Activated CD4-positive, alpha-beta memory T cell treated with anti-CD3 and anti-CD28 coated beads for 36 hours (primary cell): ENCODE data around the gene TTBK1. TPM values are rescaled to one million over a fixed set of nuclear protein-coding genes. Genes with fewer than 3 reads are reported as not detected.
A peak's percentile ranks its signal among the peaks of the same experiment; 100 is the strongest.

Experiments used
- CTCF ChIA-PET: fragments of 350-600 bp; sonication (Branson Sonifier 250); formaldehyde crosslinking; loops from one replicate; lab custom pipeline; 2021; ENCODE audit warnings: antibody characterized with exemption, inconsistent platforms; lab: Charles Lee
- POLR2A ChIA-PET: fragments of 350-600 bp; sonication (Branson Sonifier 250); formaldehyde crosslinking; loops from one replicate; lab custom pipeline; 2021; ENCODE audit warnings: antibody characterized with exemption; lab: Charles Lee
- DNase-seq: peaks from one replicate; pipeline ENCODE4 v3.0.0-alpha.2; 2020
- H3K27ac Mint-ChIP-seq: one replicate; pipeline ENCODE4 v1.8.0; 2021; ENCODE audit warnings: mixed read lengths
- H3K27me3 Mint-ChIP-seq: one replicate; pipeline ENCODE4 v1.8.0; 2021; ENCODE audit warnings: mixed read lengths
- H3K36me3 Mint-ChIP-seq: one replicate; pipeline ENCODE4 v1.8.0; 2021; ENCODE audit warnings: mixed read lengths
- H3K4me1 Mint-ChIP-seq: one replicate; pipeline ENCODE4 v1.8.0; 2021; ENCODE audit warnings: low read depth, mixed read lengths
- H3K4me3 Mint-ChIP-seq: one replicate; pipeline ENCODE4 v1.8.0; 2021; ENCODE audit warnings: mild to moderate bottlenecking, mixed read lengths
- H3K9me3 Mint-ChIP-seq: one replicate; pipeline ENCODE4 v1.8.0; 2021; ENCODE audit warnings: mixed read lengths
- intact Hi-C: fragments of 100-400 bp; cut with micrococcal nuclease; formaldehyde crosslinking; loops from one replicate; pipeline ENCODE4 v1.15.1; 2023
- total RNA-seq, 2 experiments: library from RNA; stranded (reverse); gene quantifications; one replicate each; pipeline ENCODE4 v1.2.3, GENCODE V29; 2021

The TTBK1 gene
- total RNA-seq, 2 experiments from 2014 or later: 0.31 to 0.34 TPM

- ChIA-PET POLR2A (interaction anchor here (2.7 kb wide), 1 partner anchor 10 kb away, joined by 9 read pairs; no protein-coding TSS in a partner anchor), CTCF (interaction anchor here (0.6 to 2.4 kb wide), 2 partner anchors 16 to 303 kb away, joined by 3 to 8 read pairs; partner anchors contain the start of genes DNPH1 and YIPF3)
- H3K27ac Mint-ChIP-seq: no peak overlapping the region
Measured at GRCh38 chr6:43213431-43213830, 29.9 kb upstream of the TTBK1 start.

GRCh38 chr6:43215066-43215465 is 28.2 kb upstream of the TTBK1 start:
- intact Hi-C loops: no loop called here
- no peak for DNase-seq
- Mint-ChIP-seq H3K4me3 (no peak overlapping the region), H3K36me3 (peaks cover 19% of the 10 kb centered on the region), H3K27ac (no peak overlapping the region), H3K9me3 (no peaks in the 10 kb centered on the region), H3K27me3 (no peaks in the 10 kb centered on the region), H3K4me1 (no peaks in the 10 kb centered on the region)
- ChIA-PET POLR2A (no interaction called here), CTCF (interaction anchor here (1.0 kb wide), 1 partner anchor 14 kb away, joined by 3 read pairs; no protein-coding TSS in a partner anchor)

More at GRCh38 chr6:43213431-43213830, 29.9 kb upstream of the TTBK1 start:
- Mint-ChIP-seq H3K9me3 (no peaks in the 10 kb centered on the region), H3K36me3 (peaks cover 12% of the 10 kb centered on the region), H3K4me3 (no peak overlapping the region), H3K27me3 (no peaks in the 10 kb centered on the region), H3K4me1 (no peaks in the 10 kb centered on the region)
- no peak for DNase-seq
- intact Hi-C loops: no loop called here

GRCh38 chr6:43216200-43216599 is 27.1 kb upstream of the TTBK1 start:
- POLR2A ChIA-PET: interaction anchor here (1.2 kb wide), 1 partner anchor 46 kb away, joined by 4 read pairs; no protein-coding TSS in a partner anchor
- Mint-ChIP-seq H3K36me3 (peaks cover 19% of the 10 kb centered on the region), H3K9me3 (no peaks in the 10 kb centered on the region)

GRCh38 chr6:43217351-43217750 is 25.9 kb upstream of the TTBK1 start:
- no peak overlapping the region for H3K4me3 Mint-ChIP-seq
- H3K9me3 Mint-ChIP-seq: no peaks in the 10 kb centered on the region
- intact Hi-C loops: no loop called here
- H3K4me1 Mint-ChIP-seq: peaks cover 9% of the 10 kb centered on the region
- ChIA-PET POLR2A (interaction anchor here (1.2 kb wide), 1 partner anchor 47 kb away, joined by 4 read pairs; no protein-coding TSS in a partner anchor), CTCF (interaction anchor here (0.8 to 4.1 kb wide), 2 partner anchors 12 to 314 kb away, joined by 3 to 18 read pairs; partner anchors contain the start of gene DNPH1)
- DNase-seq: no peak
- no peaks in the 10 kb centered on the region for H3K27me3 Mint-ChIP-seq
- peaks cover 21% of the 10 kb centered on the region for H3K36me3 Mint-ChIP-seq
- no peak overlapping the region for H3K27ac Mint-ChIP-seq

More at GRCh38 chr6:43216200-43216599, 27.1 kb upstream of the TTBK1 start:
- no peak for DNase-seq
- CTCF ChIA-PET: interaction anchor here (0.5 to 0.9 kb wide), 3 partner anchors 13 to 30 kb away, joined by 3 to 4 read pairs (median 3); partner anchors contain the start of gene DNPH1
- no peaks in the 10 kb centered on the region for H3K4me1 Mint-ChIP-seq
- intact Hi-C loops: no loop called here
- no peak overlapping the region for H3K27ac Mint-ChIP-seq
- H3K4me3 Mint-ChIP-seq: no peak overlapping the region
- H3K27me3 Mint-ChIP-seq: no peaks in the 10 kb centered on the region

- intact Hi-C loops: no loop called here
Measured at GRCh38 chr6:43219119-43219518, 24.2 kb upstream of the TTBK1 start.

GRCh38 chr6:43219814-43220213 is 23.5 kb upstream of the TTBK1 start:
- H3K36me3 Mint-ChIP-seq: peaks cover 27% of the 10 kb centered on the region
- DNase-seq: no peak
- H3K9me3 Mint-ChIP-seq: no peaks in the 10 kb centered on the region
- H3K4me1 Mint-ChIP-seq: peaks cover 32% of the 10 kb centered on the region
- intact Hi-C loops: loop anchor here (10.0 kb wide), 1 partner anchor 415 kb away; the partner anchor contains the start of gene MAD2L1BP
- no peak overlapping the region for H3K27ac Mint-ChIP-seq
- H3K4me3 Mint-ChIP-seq: no peak overlapping the region
- H3K27me3 Mint-ChIP-seq: no peaks in the 10 kb centered on the region
- ChIA-PET POLR2A (no interaction called here), CTCF (interaction anchor here (1.4 to 4.1 kb wide), 2 partner anchors 7 to 10 kb away, joined by 4 to 18 read pairs; partner anchors contain the start of gene DNPH1)

More at GRCh38 chr6:43219119-43219518, 24.2 kb upstream of the TTBK1 start:
- Mint-ChIP-seq H3K36me3 (peaks cover 24% of the 10 kb centered on the region), H3K4me1 (peaks cover 26% of the 10 kb centered on the region), H3K27me3 (no peaks in the 10 kb centered on the region), H3K9me3 (no peaks in the 10 kb centered on the region), H3K27ac (no peak overlapping the region), H3K4me3 (no peak overlapping the region)
- no peak for DNase-seq
- POLR2A ChIA-PET: no interaction called here
- CTCF ChIA-PET: interaction anchor here (4.1 kb wide), 1 partner anchor 10 kb away, joined by 18 read pairs; the partner anchor contains the start of gene DNPH1

- DNase-seq: no peak
- intact Hi-C loops: loop anchor here (10.0 kb wide), 1 partner anchor 414 kb away; the partner anchor contains the start of gene MAD2L1BP
- no peak overlapping the region for H3K4me3 Mint-ChIP-seq
- no peaks in the 10 kb centered on the region for H3K27me3 Mint-ChIP-seq
- POLR2A ChIA-PET: interaction anchor here (0.6 to 1.4 kb wide), 2 partner anchors 29 to 300 kb away, joined by 3 to 4 read pairs; no protein-coding TSS in a partner anchor
- no peak overlapping the region for H3K27ac Mint-ChIP-seq
- CTCF ChIA-PET: interaction anchor here (1.4 to 4.1 kb wide), 2 partner anchors 8 to 9 kb away, joined by 4 to 18 read pairs; partner anchors contain the start of gene DNPH1
- H3K9me3 Mint-ChIP-seq: no peaks in the 10 kb centered on the region
- H3K4me1 Mint-ChIP-seq: peaks cover 37% of the 10 kb centered on the region
- H3K36me3 Mint-ChIP-seq: peaks cover 26% of the 10 kb centered on the region
Measured at GRCh38 chr6:43220439-43220951, 22.8 kb upstream of the TTBK1 start.

- Mint-ChIP-seq H3K36me3 (peaks cover 34% of the 10 kb centered on the region), H3K9me3 (no peaks in the 10 kb centered on the region), H3K27me3 (no peaks in the 10 kb centered on the region), H3K4me3 (no peak overlapping the region), H3K27ac (peak overlapping the region; percentile 55), H3K4me1 (peaks cover 45% of the 10 kb centered on the region)
- intact Hi-C loops: loop anchor here (10.0 kb wide), 1 partner anchor 413 kb away; the partner anchor contains the start of gene MAD2L1BP
- CTCF ChIA-PET: interaction anchor here (1.4 to 4.1 kb wide), 2 partner anchors 8 to 9 kb away, joined by 4 to 18 read pairs; partner anchors contain the start of gene DNPH1
- no peak for DNase-seq
- POLR2A ChIA-PET: interaction anchor here (0.6 to 1.4 kb wide), 3 partner anchors 30 to 300 kb away, joined by 3 to 4 read pairs (median 3); no protein-coding TSS in a partner anchor
Measured at GRCh38 chr6:43221046-43221972, 22.0 kb upstream of the TTBK1 start.

- peak overlapping the region; percentile 40 for H3K4me3 Mint-ChIP-seq
Measured at GRCh38 chr6:43222418-43223059, 20.7 kb upstream of the TTBK1 start.

GRCh38 chr6:43223175-43223574 is 20.1 kb upstream of the TTBK1 start:
- Mint-ChIP-seq H3K9me3 (no peaks in the 10 kb centered on the region), H3K4me1 (peaks cover 60% of the 10 kb centered on the region), H3K4me3 (peak overlapping the region; percentile 40), H3K27me3 (no peaks in the 10 kb centered on the region), H3K36me3 (peaks cover 34% of the 10 kb centered on the region), H3K27ac (peak overlapping the region; percentile 99)
- intact Hi-C loops: loop anchor here (10.0 kb wide), 1 partner anchor 412 kb away; the partner anchor contains the start of gene MAD2L1BP
- CTCF ChIA-PET: interaction anchor here (0.6 kb wide), 1 partner anchor 214 kb away, joined by 3 read pairs; no protein-coding TSS in a partner anchor
- no peak for DNase-seq
- POLR2A ChIA-PET: interaction anchor here (0.9 to 2.2 kb wide), 7 partner anchors 8 to 294 kb away, joined by 3 to 11 read pairs (median 3); partner anchors contain the start of genes CNPY3 and CUL9

More at GRCh38 chr6:43222418-43223059, 20.7 kb upstream of the TTBK1 start:
- ChIA-PET CTCF (no interaction called here), POLR2A (interaction anchor here (0.9 to 2.0 kb wide), 4 partner anchors 8 to 293 kb away, joined by 3 to 9 read pairs (median 3); partner anchors contain the start of genes CNPY3 and CUL9)
- peak overlapping the region; percentile 43 for H3K27ac Mint-ChIP-seq
- no peak for DNase-seq
- H3K4me1 Mint-ChIP-seq: peaks cover 55% of the 10 kb centered on the region
- H3K36me3 Mint-ChIP-seq: peaks cover 34% of the 10 kb centered on the region
- H3K9me3 Mint-ChIP-seq: no peaks in the 10 kb centered on the region
- H3K27me3 Mint-ChIP-seq: no peaks in the 10 kb centered on the region
- intact Hi-C loops: loop anchor here (10.0 kb wide), 1 partner anchor 412 kb away; the partner anchor contains the start of gene MAD2L1BP
